Measurements from ENCODE around the gene MED15. TPM values are rescaled to one million over a fixed set of nuclear protein-coding genes. Genes with fewer than 3 reads are reported as not detected.

The MED15 gene
- total and polyA plus RNA-seq, 2 of the 4 experiments (the other 2 are of a cell fraction): 19.0 to 68.8 TPM

- Histone ChIP-seq H4K5ac (ENCODE audit: low read depth, low read length) (no peak overlapping the region), H2AFZ (replicated peaks; ENCODE audit: low read length, poor library complexity) (no peak overlapping the region), H3K4ac (ENCODE audit: low read depth, low read length) (0 out of 2 replicates have a peak overlapping the region, but pooled peaks have one; percentile 46), H3K23ac (ENCODE audit: low read depth, low read length) (no peak overlapping the region), H4K20me1 (ENCODE audit: insufficient read depth, low read length) (peaks cover 28% of the 10 kb centered on the region), H3K18ac (ENCODE audit: low read depth, low read length) (no peak overlapping the region), H3K27me3 (ENCODE audit: control insufficient read depth, insufficient read depth, low read length) (no peaks in the 10 kb centered on the region), H3K9me3 (ENCODE audit: control insufficient read depth, insufficient read depth, low read length) (no peaks in the 10 kb centered on the region), H2AK5ac (ENCODE audit: low read depth, low read length) (no peak overlapping the region), H2BK120ac (ENCODE audit: low read depth, low read length) (no peak overlapping the region), H3K9ac (ENCODE audit: low read depth, low read length) (no peak overlapping the region), H2AK9ac (replicated peaks; ENCODE audit: low read depth, low read length, poor library complexity) (no peak overlapping the region), H3K9me1 (ENCODE audit: insufficient read depth, low read length) (peaks cover 24% of the 10 kb centered on the region), H3K4me1 (ENCODE audit: control insufficient read depth, insufficient read depth, low read length) (0 out of 2 replicates have a peak, but pooled peaks cover 1% of the 10 kb centered on the region), H4K91ac (ENCODE audit: insufficient read depth, low read depth, low read length) (no peak overlapping the region), H3K4me2 (ENCODE audit: low read depth, low read length) (no peak overlapping the region), H3K14ac (replicated peaks; ENCODE audit: low read depth, low read length) (no peak overlapping the region), H2BK5ac (ENCODE audit: low read depth, low read length, poor library complexity, severe bottlenecking) (no peak overlapping the region), H3K4me3 (ENCODE audit: insufficient read depth, low read depth, low read length) (no peak overlapping the region), H2BK15ac (ENCODE audit: low read depth, low read length) (no peak overlapping the region), H3K79me1 (ENCODE audit: low read depth in 1 of 2, low read length in 2 of 2) (peaks cover 48 to 84% of the 10 kb centered on the region in 2 experiments), H2BK20ac (ENCODE audit: low read depth, low read length) (no peak overlapping the region), H4K8ac (ENCODE audit: low read depth in 2 of 2, low read length in 2 of 2) (no peak overlapping the region), H3K36me3 (ENCODE audit: control insufficient read depth, insufficient read depth, low read length) (peaks cover 15% of the 10 kb centered on the region), H3K56ac (ENCODE audit: extremely low read depth, insufficient read depth, low read length) (no peak overlapping the region), H3K27ac (ENCODE audit: insufficient read depth, low read length) (no peak overlapping the region)
- ChIA-PET POLR2A (ENCODE audit: unreplicated experiment) (no interaction called here), CTCF (no interaction called here)
- dilution Hi-C loops (cut with HindIII; ENCODE audit: low sequenced_read_pairs, unreplicated experiment): no loop called here
- no CpG with 5 or more reads among the region's 2 CpGs for WGBS, 2 experiments (ENCODE audit: extremely low coverage in 2 of 2, insufficient read length in 1 of 2)
- DNase-seq: no peak
- TF ChIP-seq ELK1 (IDR thresholded peaks at IDR 0.05; ENCODE audit: borderline replicate concordance, low read depth, low read length): no peak
- TF ChIP-seq MXI1 (IDR thresholded peaks at IDR 0.05; ENCODE audit: borderline replicate concordance, low read depth, low read length): no peak
- no peak for TF ChIP-seq USF2 (IDR thresholded peaks at IDR 0.05; ENCODE audit: low read depth, low read length)
- TF ChIP-seq RFX5 (IDR thresholded peaks at IDR 0.05; ENCODE audit: low read depth, low read length): no peak
- no peak for TF ChIP-seq MAFK (IDR thresholded peaks at IDR 0.05; ENCODE audit: low read depth, low read length)
- TF ChIP-seq MAZ (IDR thresholded peaks at IDR 0.05; ENCODE audit: borderline replicate concordance, low read depth, low read length): no peak
- TF ChIP-seq RCOR1 (IDR thresholded peaks at IDR 0.05; ENCODE audit: insufficient replicate concordance, low read length): no peak
- in situ Hi-C loops (cut with MboI; ENCODE audit: low sequenced_read_pairs): no loop called here
- BruUV-seq (replicated peaks): no TSS peak
- ATAC-seq (ENCODE audit: low read depth): peak; percentile 56; the same call in 1 of the 2 replicates
- intact Hi-C loops (cut with micrococcal nuclease): no loop called here
Measured at GRCh38 chr22:20486229-20486628, 21.2 kb upstream of the MED15 start.

Measured in IMR-90 (cell line).